Measurements from ENCODE around the gene FOLH1. TPM values are rescaled to one million over a fixed set of nuclear protein-coding genes. Genes with fewer than 3 reads are reported as not detected.

Gene FOLH1
- polyA plus RNA-seq, 2 of the 4 experiments (the other 2 are of a cell fraction), result 0.14 TPM; not detected in 1

Other genes starting within 250 kb of the FOLH1 start
- gene TRIM51G, start 224.7 kb downstream of the FOLH1 start, polyA plus RNA-seq (2011; rRNA removed), result not detected in 2 replicates
- gene TRIM51G, start 224.7 kb downstream of the FOLH1 start, polyA plus RNA-seq (2017; fragmentation: RNase III; extraction: RNeasy Plus Mini Kit Qiagen cat#74134 plus additional on column Dnase treatment), result not detected in 3 replicates
- gene TRIM49B, start 179.8 kb downstream of the FOLH1 start, polyA plus RNA-seq (2011; rRNA removed), result 0.04 TPM in 1 of 2 replicates, not detected in the other
- not detected in 3 replicates for gene TRIM49B, start 179.8 kb downstream of the FOLH1 start, polyA plus RNA-seq (2017; fragmentation: RNase III; extraction: RNeasy Plus Mini Kit Qiagen cat#74134 plus additional on column Dnase treatment)
- not detected in 2 replicates for gene TRIM64C, start 149.5 kb downstream of the FOLH1 start, polyA plus RNA-seq (2011; rRNA removed)
- gene TRIM64C, start 149.5 kb downstream of the FOLH1 start, polyA plus RNA-seq (2017; fragmentation: RNase III; extraction: RNeasy Plus Mini Kit Qiagen cat#74134 plus additional on column Dnase treatment), result not detected in 3 replicates